Measurements from ENCODE around the gene CXXC5.

CXXC5 gene

GRCh38 chr5:139667001-139667729 lies 19.0 kb downstream of the CXXC5 start:
- no peak for DNase-seq

GRCh38 chr5:139667730-139668063 lies 19.5 kb downstream of the CXXC5 start:
- DNase-seq = no peak

- DNase-seq = peak; percentile 31
Measured at GRCh38 chr5:139668064-139668880, 20.1 kb downstream of the CXXC5 start.

- no peak for DNase-seq
Measured at GRCh38 chr5:139668924-139669661, 20.9 kb downstream of the CXXC5 start.

GRCh38 chr5:139669662-139670368 lies 21.7 kb downstream of the CXXC5 start:
- DNase-seq = no peak

GRCh38 chr5:139670369-139671095 lies 22.4 kb downstream of the CXXC5 start:
- DNase-seq = no peak

GRCh38 chr5:139671096-139671841 lies 23.1 kb downstream of the CXXC5 start:
- DNase-seq = no peak

GRCh38 chr5:139675213-139675612 lies 27.1 kb downstream of the CXXC5 start:
- DNase-seq = no peak

GRCh38 chr5:139675825-139676224 lies 27.7 kb downstream of the CXXC5 start:
- DNase-seq = no peak

- DNase-seq = no peak
Measured at GRCh38 chr5:139676406-139676805, 28.3 kb downstream of the CXXC5 start.

GRCh38 chr5:139676951-139677735 lies 29.0 kb downstream of the CXXC5 start:
- no peak for DNase-seq

GRCh38 chr5:139677736-139678613 lies 29.8 kb downstream of the CXXC5 start:
- DNase-seq = no peak

GRCh38 chr5:139678751-139679750 lies 30.9 kb downstream of the CXXC5 start:
- no peak for DNase-seq

- no peak for DNase-seq
Measured at GRCh38 chr5:139680368-139681111, 32.4 kb downstream of the CXXC5 start.

GRCh38 chr5:139681112-139681458 lies 32.9 kb downstream of the CXXC5 start:
- DNase-seq = no peak

GRCh38 chr5:139681466-139681865 lies 33.3 kb downstream of the CXXC5 start:
- DNase-seq = no peak

Data from stimulated activated naive CD4-positive, alpha-beta T cell treated with Interleukin-2 at 50 U/mL for 16 hours (primary cell).